ACHN (cell line): Measurements from ENCODE around the gene KDM2A.

ENCODE experiments used
- DNase-seq: peaks from one replicate; pipeline ENCODE4 v3.0.0-alpha.2; 2015
- in situ Hi-C: cut with HindIII; loops from 2 replicates; pipeline ENCODE4 v1.10.0; 2017; ENCODE audit warnings: low sequenced_read_pairs, low pct_ligation_motif_present, low pct_unique_long_range_greater_than_20kb

Gene KDM2A

GRCh38 chr11:67265633-67266448 lies 146.8 kb downstream of the KDM2A start:
- in situ Hi-C loops, result no loop called here
- peak; percentile 62 for DNase-seq

DNA sequence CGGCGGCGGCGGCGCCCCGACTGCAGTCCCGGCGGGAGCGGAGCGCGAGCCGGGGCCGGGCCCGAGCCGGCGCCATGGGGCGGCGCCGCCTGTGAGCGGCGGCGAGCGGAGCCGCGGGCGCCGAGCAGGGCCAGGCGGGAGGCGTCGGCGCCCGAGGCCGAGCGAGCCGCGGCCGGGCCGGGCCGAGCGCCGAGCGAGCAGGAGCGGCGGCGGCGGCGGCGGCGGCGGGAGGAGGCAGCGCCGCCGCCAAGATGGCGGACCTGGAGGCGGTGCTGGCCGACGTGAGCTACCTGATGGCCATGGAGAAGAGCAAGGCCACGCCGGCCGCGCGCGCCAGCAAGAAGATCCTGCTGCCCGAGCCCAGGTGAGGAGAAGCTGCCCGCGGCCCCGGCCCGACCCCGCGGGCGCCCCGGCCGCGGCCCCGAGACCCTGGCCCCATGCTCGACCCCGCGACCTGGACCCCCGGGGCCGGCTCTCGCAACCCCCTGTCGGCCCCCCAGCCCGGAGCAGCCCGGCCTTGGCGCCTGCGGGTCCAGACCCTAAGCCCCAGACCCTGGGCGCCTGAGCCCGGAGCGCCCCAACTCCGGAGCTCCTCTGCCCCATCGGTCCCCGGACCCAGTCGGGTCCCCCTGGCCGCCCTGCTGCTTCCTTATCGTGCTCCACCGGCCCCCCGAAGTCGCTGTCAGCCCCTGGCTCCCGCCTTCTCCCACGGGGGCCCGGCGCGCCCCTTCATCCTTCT lies 147.6 kb downstream of the KDM2A start, which contains the start of gene GRK2:
TSS of gene GRK2 (plus strand) at position 25 of the 739 bp plus-strand sequence. CDS start at position 252, 227 bp downstream.
- DNase-seq, result peak; percentile 54
- in situ Hi-C loops, result no loop called here

DNA sequence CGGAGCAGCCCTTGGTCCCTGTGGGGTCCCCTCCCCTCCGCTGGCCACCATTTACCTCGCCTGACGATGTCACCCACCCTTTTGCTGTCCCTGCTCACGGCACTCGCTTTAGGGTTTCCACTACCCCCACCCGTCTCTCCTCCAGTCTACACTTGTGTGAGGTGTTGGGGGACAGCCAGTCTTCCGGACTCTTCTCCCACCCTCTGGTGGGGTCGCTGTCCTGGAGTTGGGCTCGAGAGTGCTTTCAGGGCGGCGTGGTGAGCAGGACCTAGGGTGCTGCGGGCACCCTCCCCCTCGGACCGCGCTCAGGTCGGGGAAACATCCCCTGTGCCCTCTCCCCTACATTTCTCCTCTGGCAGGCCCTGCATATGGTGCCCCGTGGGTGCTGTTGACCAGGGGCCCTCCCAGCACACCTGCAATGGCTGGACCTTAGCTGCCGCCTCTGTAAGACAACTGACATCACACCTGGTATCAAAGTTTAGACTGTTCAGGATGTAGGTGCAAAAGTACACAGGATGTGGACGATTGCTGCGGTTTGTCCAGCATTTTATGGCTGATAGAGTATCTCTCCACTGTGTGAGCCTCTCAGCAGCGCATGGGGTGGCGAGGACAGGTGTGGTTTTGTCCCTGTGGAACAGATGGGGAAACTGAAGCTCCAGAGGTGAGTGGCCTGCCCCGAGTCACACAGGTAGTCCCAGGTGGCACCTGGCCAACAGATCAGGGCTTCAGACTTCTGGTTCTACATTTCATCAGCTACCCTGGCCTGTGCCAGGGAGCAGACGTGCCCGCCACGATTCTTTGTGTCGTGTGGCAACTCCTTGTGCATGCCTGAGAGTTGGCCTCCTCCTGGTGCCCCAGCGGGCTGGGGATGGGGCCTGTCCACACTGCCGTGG lies 148.4 kb downstream of the KDM2A start:
- in situ Hi-C loops, result no loop called here
- no peak for DNase-seq

DNA sequence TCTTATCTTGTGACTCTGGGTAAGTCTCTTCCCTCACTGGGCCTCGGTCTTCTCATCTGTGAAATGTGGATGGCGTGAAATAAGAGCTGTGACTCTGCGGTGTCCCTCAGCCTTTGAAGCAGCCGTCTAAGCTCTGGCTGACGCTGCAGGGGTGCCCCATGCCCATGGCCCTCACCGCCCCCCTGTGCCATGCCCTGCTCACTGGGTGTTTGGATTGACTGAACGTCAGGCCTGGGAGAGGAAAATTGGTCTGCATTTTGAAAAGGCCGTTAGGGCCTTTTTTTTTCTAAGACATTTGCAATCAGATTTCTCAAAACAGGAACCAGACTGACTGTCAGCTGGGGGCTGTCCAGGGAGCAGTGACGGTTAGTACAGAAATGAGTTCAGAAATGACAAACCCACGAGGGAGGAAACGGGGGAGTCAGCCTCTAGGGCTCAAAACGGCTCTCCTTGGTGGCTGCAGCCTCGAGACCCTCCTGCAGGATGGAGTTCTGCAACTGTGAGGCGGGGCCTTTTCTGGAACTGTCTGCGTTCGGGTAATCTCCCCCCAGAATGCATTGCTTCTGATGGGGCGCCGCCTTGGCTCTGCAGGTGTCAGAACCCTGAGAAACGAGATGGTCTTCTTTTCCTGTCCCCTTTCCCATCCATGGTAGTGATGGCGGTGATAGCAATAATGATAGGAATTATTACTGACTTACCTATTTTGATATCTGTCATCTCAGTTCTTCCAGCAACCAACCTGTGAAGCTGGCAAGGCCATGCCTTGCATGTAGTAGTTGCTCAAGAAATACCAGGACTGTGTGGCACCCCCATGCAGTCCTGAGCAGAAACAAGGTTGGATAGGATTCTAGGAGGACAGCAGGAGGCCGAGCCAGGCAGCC lies 149.3 kb downstream of the KDM2A start:
- no peak for DNase-seq
- in situ Hi-C loops, result no loop called here

DNA sequence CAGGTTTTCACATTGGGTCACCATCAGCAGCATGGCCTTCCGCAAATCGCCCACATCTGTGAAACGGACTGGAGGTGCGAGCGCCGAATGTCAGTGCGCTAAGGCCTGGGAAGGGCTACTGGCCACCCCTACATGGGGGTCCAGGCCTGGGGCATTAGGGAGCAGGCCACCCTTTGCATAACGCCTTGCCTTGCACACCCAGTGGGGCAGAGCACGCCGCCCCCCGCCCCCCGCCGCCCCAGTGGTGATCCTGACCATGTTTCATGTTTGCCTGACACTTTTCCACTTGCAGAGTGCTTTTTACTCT lies 149.9 kb downstream of the KDM2A start:
- in situ Hi-C loops, result no loop called here
- no peak for DNase-seq

- in situ Hi-C loops, result no loop called here
- no peak for DNase-seq
These were observed 150.6 kb downstream of the KDM2A start for GRCh38 chr11:67269401-67270255.

- in situ Hi-C loops, result no loop called here
- no peak for DNase-seq
These were observed 151.5 kb downstream of the KDM2A start for GRCh38 chr11:67270256-67271204.

- DNase-seq, result no peak
- in situ Hi-C loops, result no loop called here
These were observed 152.1 kb downstream of the KDM2A start for GRCh38 chr11:67271205-67271540.

DNA sequence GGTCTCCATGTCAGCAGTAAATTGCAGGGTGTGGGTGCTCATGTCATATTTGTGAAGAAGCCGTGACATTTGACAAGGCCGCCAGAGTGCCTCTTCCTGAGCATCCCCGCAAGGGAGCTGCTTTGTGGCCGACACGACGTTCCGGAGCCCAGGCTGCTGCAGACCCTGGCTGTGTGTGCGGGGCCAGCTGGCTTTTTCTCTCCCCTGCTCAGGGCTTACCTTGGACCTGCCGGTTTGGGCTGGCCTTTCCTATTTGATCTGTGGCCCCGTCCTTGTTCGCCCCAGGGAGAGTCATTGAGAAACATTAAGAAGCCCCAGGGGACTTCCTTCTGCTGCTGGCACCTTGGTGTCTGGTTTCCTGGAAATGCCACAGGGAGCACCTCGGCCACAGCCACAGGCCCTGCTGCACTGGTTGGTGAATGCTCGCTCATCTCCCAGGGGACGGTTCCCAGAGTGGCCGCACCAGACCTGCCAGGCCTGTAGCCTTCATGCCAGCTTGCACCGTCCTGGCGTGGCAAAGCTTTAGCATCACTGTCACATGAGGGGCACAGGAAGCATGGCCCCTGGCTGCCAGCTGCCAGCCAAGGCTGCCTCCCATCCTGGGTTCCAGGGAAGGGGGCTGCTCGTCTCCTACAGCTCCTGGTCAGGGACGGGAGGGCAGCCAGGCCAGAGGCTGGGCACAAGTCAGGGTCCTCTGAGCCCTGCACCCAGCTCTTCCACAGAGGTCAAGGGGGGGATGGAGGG lies 152.7 kb downstream of the KDM2A start:
- in situ Hi-C loops, result no loop called here

DNA sequence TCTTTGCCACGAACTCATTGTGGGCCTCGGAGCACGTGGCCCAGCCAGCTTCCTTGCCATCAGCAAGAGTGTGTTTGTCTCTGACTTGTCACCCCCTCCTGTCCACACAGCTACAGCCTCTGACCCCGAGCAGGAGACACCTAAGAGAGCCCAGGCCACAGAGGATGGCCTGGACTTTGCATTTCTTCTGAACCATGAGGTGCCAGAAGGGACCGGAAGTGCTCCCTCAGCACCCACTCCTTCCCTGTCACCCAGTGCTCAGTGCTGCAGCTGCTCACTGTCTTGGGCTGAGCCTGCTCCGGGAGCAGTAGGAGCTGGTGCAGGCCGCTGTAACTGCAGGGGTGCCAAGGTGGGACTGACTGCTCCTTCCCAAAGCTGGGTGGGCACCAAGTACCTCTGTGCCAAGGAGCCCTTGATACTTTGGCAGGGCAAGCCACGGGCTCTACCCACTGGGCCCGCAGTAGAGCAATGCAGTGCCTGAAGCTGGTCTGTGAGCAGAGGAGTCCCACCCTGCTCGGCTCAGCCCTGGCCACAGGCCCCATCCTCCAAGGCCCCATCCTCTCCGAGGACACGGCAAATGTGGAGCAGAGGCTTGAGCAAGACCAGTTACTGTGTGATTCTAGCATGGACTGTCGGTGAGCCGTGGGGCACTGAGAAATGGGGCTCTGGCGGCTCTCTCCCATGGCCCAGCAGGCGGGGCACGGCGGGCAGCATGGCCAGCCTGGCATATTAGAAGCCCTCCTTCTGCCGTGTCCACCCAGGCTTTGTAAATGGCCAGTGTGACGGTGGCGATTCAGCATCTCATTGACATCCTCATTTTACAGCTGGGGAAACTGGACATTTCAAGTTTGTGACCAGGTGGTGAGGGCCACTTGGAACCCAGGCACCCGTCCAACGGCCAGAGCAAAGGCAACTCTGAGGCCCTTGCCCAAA lies 153.5 kb downstream of the KDM2A start:
- no peak for DNase-seq
- in situ Hi-C loops, result no loop called here

More for the DNA sequence above, 152.7 kb downstream of the KDM2A start:
- DNase-seq, result no peak

DNA sequence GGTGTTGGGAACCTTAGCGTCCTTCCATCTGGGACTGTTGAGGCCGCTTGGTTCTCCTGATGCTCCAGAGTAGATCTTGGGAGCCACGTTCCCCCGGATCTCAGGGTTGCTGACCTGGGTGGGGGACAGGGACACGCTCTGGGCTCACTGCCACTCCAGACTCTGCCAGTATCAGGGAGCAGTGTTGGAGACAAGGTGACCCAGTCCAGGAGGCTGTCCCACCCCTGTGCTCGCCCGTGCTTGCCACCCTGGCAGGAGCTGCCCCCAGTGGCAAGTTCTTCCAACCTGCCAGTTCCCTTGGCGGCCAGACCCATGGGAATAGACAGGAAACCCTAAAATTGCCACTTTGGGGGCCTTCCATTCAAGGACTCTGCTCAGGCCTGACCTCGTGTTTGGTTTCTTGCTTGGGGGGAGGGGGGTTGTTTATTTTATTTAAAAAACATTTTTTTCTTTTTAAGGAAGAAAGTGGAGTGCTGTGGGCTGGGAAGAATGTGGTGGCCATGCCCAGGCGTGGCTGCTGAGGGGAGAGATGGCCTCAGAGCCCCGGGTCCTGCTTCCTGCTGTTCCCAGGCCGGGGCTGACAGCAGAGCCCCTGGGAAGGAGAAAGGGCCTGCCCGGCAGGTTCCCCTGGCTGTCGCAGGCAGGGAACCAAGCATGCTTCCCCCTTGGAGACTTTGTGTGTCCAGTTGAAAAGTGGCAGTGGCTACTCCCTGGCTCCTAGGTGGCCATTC lies 154.4 kb downstream of the KDM2A start:
- no peak for DNase-seq

GRCh38 chr11:67274768-67275605 lies 155.9 kb downstream of the KDM2A start:
- no peak for DNase-seq
- in situ Hi-C loops, result no loop called here

More for the DNA sequence above, 154.4 kb downstream of the KDM2A start:
- in situ Hi-C loops, result no loop called here

GRCh38 chr11:67275606-67276409 lies 156.7 kb downstream of the KDM2A start:
- in situ Hi-C loops, result no loop called here
- DNase-seq, result no peak
